SW480 (cell line): ENCODE measurements around the gene FLVCR2.
A peak's percentile ranks its signal among the peaks of the same experiment; 100 is the strongest.

Source experiments
- DNase-seq: peaks from one replicate; pipeline ENCODE4 v3.0.0-alpha.2; 2016; ENCODE audit warnings: low spot score

Gene FLVCR2

GRCh38 chr14:75630695-75631452, 52.5 kb downstream of the FLVCR2 start:
- no peak for DNase-seq

- no peak for DNase-seq
Measured at GRCh38 chr14:75631453-75631831, 53.0 kb downstream of the FLVCR2 start.

DNA sequence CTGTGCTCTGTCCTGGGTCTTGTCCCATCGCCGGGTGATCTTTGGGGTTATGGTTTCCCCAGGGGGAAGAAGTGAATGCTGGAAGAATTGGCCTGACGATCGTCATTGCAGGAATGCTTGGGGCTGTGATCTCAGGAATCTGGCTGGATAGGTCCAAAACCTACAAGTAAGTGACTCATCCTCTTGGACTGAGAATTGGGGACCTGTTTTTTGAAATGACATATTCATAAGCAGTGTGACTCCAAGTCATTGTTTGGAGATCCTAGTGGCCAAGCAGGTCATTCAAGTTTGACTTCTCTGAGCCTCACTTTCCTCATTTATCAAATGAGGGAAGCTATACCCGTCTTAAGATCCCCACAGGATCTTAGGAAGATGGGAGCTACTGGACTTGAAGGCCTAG, 56.4 kb downstream of the FLVCR2 start:
- no peak for DNase-seq

GRCh38 chr14:75636100-75636692, 57.8 kb downstream of the FLVCR2 start:
- no peak for DNase-seq

DNA sequence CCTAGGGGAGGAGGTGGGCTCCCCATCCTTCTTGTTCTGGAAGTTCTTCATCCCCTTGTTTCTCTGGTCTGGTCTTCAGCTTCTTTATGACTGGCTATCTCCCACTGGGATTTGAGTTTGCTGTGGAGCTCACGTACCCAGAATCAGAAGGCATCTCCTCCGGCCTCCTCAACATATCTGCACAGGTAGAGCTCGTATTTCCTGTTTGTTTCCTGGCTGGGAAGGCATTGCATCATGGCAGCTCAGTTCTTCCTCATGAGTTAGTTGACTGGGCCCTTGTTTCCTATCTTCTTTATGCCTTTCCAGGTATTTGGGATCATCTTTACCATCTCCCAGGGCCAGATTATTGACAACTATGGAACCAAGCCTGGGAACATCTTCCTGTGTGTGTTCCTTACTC, 62.5 kb downstream of the FLVCR2 start:
- DNase-seq = no peak

- no peak for DNase-seq
Measured at GRCh38 chr14:75643985-75644384, 65.6 kb downstream of the FLVCR2 start.

DNA sequence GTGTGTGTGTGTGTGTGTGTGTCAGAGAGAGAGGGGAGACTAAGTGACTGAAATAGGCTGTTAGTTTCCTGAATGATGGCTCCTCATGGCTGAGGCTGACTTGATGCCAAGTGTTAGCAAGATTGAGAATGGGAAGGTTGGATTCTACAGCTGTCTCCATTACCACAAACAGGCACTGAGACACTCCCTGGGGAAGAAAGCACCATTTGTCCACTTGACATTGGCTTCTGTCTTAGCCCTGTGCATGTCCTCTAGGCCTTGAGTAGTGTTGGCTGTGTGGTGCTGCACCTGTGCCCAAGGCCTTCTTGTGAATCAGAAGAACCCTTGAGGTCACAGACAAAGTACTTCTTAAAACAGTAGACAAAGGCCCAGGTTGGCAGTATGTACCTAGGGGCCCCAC, 66.6 kb downstream of the FLVCR2 start:
- DNase-seq = no peak

- DNase-seq = no peak
Measured at GRCh38 chr14:75646762-75647161, 68.3 kb downstream of the FLVCR2 start.

GRCh38 chr14:75647640-75648039, 69.2 kb downstream of the FLVCR2 start:
- DNase-seq = no peak

DNA sequence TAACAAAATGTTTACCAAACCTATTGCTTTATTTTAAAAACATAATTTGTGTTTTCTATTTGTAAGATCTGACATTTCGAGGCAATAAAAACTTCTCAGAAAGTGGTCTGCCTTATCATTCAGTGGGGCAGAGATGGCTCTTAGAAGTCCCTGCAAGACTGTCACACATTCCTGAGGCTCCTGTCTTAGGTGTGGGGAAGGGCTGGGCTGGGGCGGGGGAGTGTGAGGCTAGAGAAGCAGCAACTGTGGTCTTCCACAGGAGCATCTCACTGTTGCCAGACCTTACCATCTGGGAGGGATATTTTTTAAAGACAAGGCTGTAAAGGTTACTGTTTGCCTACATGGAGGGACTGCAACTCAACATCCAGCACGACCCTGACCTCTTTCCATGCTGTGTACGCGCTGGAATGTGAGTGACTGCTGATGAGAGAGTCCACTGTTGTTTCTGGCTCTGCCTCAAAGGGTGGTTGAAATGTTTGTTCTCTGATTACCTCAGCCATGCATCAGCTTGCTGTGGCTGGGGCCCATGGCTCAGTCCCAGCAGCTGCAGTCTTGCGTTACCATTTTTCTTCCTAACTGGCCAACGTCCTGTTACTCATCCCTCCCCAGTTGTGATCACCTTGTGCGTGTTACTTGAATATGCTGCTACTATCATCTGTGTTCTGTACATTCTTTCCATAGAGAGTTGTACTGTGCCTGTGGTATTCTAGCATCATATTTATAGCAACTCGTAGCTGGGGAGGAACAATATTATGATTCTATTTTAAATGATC, 69.8 kb downstream of the FLVCR2 start:
- peak; percentile 69 for DNase-seq

DNA sequence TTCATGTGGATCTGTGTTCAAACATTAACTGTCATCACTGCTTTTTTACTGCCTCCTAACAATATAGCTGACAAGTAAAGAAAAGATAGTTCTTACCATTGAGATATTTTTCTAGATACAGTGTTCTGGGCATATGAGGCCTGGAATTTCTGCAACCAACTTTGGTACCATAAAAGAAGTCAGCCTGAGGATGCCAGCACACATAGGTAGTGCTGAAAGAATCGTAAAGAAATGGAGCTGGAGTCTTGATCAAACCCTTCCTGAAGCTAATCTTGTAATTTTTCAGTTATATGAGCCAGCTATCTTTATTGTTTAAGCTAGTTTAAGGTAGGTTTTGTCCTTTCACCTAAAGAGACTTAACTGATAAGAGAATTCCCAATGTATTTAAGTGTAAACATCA, 70.9 kb downstream of the FLVCR2 start:
- no peak for DNase-seq

DNA sequence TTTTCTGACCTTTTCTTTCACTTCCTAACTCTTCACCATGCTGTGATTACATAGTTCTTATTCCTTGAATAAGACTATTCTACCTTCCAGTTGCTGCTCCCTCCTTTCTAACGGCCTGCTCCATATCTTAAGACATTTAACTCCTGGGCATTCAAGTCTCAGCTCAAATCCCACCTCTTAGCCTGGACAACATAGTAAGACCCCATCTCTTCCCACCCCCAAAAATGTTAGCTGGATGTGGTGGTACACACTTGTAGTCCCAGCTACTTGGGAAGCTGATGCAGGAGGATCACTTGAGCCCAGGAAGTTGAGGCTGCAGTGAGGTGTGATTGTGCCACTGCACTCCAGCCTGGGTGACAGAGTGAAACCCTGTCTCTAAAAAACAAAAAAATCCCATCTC, 71.4 kb downstream of the FLVCR2 start:
- no peak for DNase-seq

DNA sequence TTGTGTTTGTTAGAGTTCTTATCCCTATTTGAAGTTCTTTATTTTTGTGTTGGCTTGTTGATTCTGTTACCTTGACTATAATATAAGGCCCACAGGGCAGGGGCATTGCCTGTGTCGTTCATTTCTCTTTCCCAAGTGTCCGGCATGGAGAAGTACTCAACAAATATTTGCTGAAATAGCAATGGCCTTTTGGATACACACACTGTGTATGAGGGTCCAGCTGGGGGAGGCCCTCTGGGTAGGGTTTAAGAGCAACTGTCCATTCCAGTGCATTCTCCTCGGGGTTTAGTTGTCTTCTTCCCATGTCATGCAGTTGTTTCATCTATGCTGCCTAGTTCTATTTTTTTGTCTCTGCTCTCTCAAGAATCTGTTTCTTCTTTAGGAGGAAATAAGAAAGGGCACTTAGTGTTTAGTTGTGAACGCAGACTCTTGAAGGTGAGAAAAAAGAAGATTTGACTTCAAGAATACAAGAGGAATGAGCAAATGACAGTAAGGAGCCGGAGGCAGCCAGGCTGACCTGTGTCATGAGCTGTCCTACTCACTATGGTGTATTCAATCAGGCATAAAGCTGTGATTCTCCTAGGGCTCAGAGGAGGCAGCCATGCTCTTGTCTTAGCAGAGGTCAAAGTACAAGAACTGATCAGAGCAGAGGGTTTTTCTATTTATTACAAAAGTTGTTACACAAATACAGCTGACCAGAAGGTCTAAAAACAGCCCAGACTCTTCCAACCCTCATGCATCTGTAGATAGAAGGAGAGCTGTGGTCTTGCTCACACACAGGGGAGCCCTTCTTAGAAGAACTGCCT, 72.0 kb downstream of the FLVCR2 start:
- DNase-seq = no peak

DNA sequence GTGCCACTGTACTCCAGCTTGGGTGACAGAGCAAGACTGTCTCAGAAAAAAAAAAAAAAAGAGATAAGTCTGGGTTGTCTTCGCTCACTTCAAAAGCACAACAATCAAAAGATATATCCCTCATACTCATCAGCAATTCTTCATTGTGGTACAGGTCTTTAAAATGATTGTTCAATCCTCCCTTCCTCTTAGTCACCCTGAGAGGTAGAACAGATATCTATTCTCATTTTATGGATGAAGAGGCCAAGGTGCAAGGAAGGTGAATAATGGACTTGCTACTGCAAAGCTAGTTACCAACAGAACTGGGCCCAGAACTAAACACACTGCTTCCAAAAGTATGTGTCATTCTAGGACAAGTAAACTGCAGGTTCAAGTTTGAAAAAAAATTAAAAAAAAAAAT, 75.1 kb downstream of the FLVCR2 start:
- DNase-seq = no peak

- DNase-seq = peak; percentile 69
Measured at GRCh38 chr14:75654127-75654732, 75.8 kb downstream of the FLVCR2 start.

DNA sequence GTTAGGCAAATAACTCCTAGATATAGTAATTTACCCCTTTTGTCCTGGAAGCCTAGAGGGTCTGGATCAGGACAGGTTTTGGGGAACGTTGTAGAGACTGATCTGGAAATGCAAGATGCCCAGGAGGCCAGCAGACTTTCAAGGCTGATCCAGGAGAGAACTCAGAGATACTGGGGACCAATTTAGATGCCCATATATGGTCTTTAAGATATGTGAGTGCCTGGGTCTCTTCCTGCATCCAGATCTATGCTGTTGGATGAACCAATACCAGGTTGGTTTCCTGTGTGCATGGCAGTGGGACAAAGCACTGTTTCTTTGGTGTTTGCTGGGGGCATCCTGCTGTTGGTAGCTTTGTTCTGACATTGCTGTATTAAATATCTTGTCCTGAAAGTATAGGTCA, 76.8 kb downstream of the FLVCR2 start:
- no peak for DNase-seq

DNA sequence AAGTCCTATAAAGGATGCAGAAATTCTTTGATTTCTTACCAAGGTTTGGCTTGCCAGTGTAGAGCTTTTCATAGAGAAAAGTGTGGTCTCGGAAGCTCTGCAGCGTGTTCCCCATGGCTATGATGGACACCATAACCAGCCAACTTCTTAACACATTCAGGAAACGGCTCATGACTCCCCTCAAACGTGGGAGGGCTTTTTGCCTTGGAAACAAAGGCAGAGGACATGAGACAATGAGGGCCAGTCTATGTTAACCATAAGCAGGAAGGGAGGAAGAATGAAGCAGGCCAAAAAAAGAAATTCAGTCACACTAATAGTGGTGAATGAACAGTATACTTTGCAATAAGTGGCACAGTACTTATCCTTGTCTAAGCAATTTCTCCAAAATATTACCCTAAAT, 78.9 kb downstream of the FLVCR2 start:
- DNase-seq = no peak

DNA sequence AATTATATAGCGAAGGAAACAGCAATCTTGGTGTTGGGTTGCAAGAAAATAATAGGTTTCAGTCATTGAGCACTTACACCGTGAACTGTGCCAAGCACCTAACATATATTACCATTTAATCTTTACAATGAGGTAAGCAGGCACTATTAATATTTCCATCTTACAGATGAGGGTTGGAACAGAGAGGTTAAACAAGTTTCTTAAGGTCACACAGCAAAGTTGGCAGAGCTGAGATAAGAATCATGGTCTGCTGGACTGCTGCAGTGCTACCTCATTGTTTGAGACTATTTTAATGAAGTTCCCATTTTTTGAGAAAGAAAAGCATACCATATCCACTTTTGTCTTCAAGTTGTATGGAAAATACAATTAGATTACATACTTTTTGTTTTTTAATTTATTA, 80.5 kb downstream of the FLVCR2 start:
- DNase-seq = no peak

DNA sequence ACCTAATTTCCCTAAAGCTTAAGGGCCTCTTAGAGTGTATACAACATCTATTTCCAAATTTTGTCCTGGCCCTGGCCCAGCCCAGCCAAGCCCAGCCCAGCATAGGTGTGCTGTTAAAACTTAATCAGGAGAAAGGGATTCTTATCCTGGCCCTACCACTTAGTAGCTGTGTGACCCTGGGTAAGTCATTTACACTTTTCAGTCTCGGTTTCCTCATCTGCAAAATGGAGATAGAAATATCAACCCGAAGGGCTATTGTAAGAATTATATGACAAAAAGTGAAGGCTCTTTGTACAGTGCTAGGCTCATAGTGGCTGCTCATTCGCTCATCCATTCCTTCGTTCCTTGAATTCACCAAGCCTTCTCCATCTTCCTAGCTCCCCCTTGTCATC, 81.8 kb downstream of the FLVCR2 start:
- DNase-seq = no peak

GRCh38 chr14:75660630-75661498, 82.4 kb downstream of the FLVCR2 start, which contains the start of the genes ERG28 and TTLL5:
ERG28 (minus strand) TSS chr14:75660876; CDS start chr14:75657502, 3,374 bp downstream.
TTLL5 (plus strand) TSS chr14:75661246; CDS start chr14:75663150, 1,904 bp downstream.
- peak; percentile 100 for DNase-seq

DNA sequence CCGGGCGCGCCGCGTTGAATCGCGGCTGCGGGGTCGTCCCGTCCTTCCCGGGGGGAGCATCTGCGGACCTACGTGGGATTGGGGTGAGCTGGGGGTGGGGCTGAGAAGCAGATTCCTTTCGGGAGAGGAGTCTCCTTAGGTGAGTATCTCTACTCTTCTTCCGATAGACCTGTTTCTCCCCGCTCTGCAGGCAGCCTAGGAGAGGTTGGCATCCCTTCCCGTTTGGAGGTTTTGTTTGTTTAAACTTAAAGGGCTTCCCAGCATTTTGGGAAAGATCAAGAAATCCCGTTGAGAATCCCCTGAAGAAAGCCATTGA, 83.0 kb downstream of the FLVCR2 start:
- no peak for DNase-seq
